SK-N-SH (cell line): Measurements from ENCODE around the gene CNGA3. TPM values are rescaled to one million over a fixed set of nuclear protein-coding genes. Genes with fewer than 3 reads are reported as not detected.

ENCODE experiments used
- CTCF ChIA-PET: fragments of 300-600, 350-600 bp; formaldehyde crosslinking; extraction: SDS; loops from one replicate; lab custom pipeline; 2021; lab: Yijun Ruan, JAX
- POLR2A ChIA-PET: fragments of 350-600 bp; sonication (Branson Sonifier 250); formaldehyde crosslinking; extraction: SDS; loops from one replicate; lab custom pipeline; 2020; ENCODE audit warnings: antibody characterized with exemption, inconsistent platforms; lab: Yijun Ruan, JAX
- DNase-seq: peaks from one replicate; pipeline ENCODE4 v3.0.0; 2012
- H2AFZ ChIP-seq: fragments of 200-600 bp; sonication (generic); 2 replicates; pipeline ENCODE4 v1.8.1; 2016; ENCODE audit warnings: antibody characterized with exemption, mild to moderate bottlenecking, low read depth
- H3F3A ChIP-seq: fragments of 200-600 bp; sonication (generic); replicated peaks from 2 replicates; pipeline ENCODE3; 2016; ENCODE audit warnings: antibody characterized with exemption, mild to moderate bottlenecking; ENCODE audit not compliant: insufficient read depth
- H3K27ac ChIP-seq, 2 experiments: fragments of 200-500 bp in 1 of 2; fragments of 200-600 bp in 1 of 2; sonication (Bioruptor generic) in 1 of 2; sonication (generic), shearing (Covaris generic) in 1 of 2; 2 replicates each; pipeline versions ENCODE4 v1.5.1 to v1.6.1; 2014 to 2016; ENCODE audit warnings: low read depth in 2 of 2, inconsistent platforms in 1 of 2, low read length in 1 of 2, mild to moderate bottlenecking in 1 of 2, mixed read lengths in 1 of 2
- H3K27me3 ChIP-seq: fragments of 200-600 bp; sonication (generic), shearing (Covaris generic); 2 replicates; pipeline ENCODE4 v1.6.1; 2016; ENCODE audit warnings: mixed run types; ENCODE audit not compliant: insufficient read depth
- H3K36me3 ChIP-seq, 2 experiments: fragments of 200-500 bp in 1 of 2; fragments of 200-600 bp in 1 of 2; sonication (Bioruptor generic) in 1 of 2; sonication (generic) in 1 of 2; replicated peaks in 1 of 2; 2 replicates each; pipeline versions ENCODE3 to v1.5.1; 2014 to 2016; ENCODE audit warnings: low read length in 1 of 2, mild to moderate bottlenecking in 1 of 2; ENCODE audit not compliant: insufficient read depth in 2 of 2, control insufficient read depth in 1 of 2
- H3K4me1 ChIP-seq, 2 experiments: fragments of 200-500 bp in 1 of 2; fragments of 200-600 bp in 1 of 2; sonication (Bioruptor generic) in 1 of 2; sonication (generic), shearing (Covaris generic) in 1 of 2; 2 replicates each; pipeline versions ENCODE4 v1.5.1 to v1.6.1; 2014 to 2016; ENCODE audit warnings: low read depth in 1 of 2, low read length in 1 of 2, mixed run types in 1 of 2; ENCODE audit not compliant: insufficient read depth in 2 of 2, control insufficient read depth in 1 of 2
- H3K4me2 ChIP-seq: fragments of 200-600 bp; sonication (generic), shearing (Covaris generic); 2 replicates; pipeline ENCODE4 v1.6.1; 2017; ENCODE audit warnings: mixed run types
- H3K4me3 ChIP-seq, 2 experiments: fragments of 200-500 bp in 1 of 2; fragments of 200-600 bp in 1 of 2; sonication (Bioruptor generic) in 1 of 2; sonication (generic), shearing (Covaris generic) in 1 of 2; 2 replicates each; pipeline versions ENCODE4 v1.5.1 to v1.8.1; 2014 to 2016; ENCODE audit warnings: low read depth in 2 of 2, inconsistent platforms in 1 of 2, low read length in 1 of 2, mild to moderate bottlenecking in 1 of 2, mixed read lengths in 1 of 2, moderate library complexity in 1 of 2
- H3K79me2 ChIP-seq: fragments of 200-600 bp; sonication (generic); 2 replicates; pipeline ENCODE4 v1.8.1; 2017; ENCODE audit warnings: mild to moderate bottlenecking; ENCODE audit not compliant: insufficient read depth
- H3K9ac ChIP-seq: fragments of 200-600 bp; sonication (generic); 2 replicates; pipeline ENCODE4 v1.6.1; 2017; ENCODE audit warnings: mixed run types
- H3K9me2 ChIP-seq: fragments of 200-600 bp; sonication (generic); 2 replicates; pipeline ENCODE4 v1.6.1; 2017; ENCODE audit warnings: mixed run types
- H3K9me3 ChIP-seq: fragments of 200-600 bp; sonication (generic); 2 replicates; pipeline ENCODE4 v1.6.1; 2017; ENCODE audit warnings: mixed run types, mild to moderate bottlenecking, moderate library complexity
- H4K20me1 ChIP-seq: fragments of 200-600 bp; sonication (generic); 2 replicates; pipeline ENCODE4 v1.6.1; 2017; ENCODE audit warnings: mild to moderate bottlenecking, mixed run types; ENCODE audit not compliant: insufficient read depth
- ELF1 ChIP-seq: IDR thresholded peaks from 2 replicates; pipeline ENCODE4 v1.4.0; 2012
- EP300 ChIP-seq, 2 experiments: IDR thresholded peaks; 2 replicates each; pipeline versions ENCODE4 v1.4.0 to v1.6.1; 2012; ENCODE audit warnings: borderline replicate concordance in 1 of 2, low read depth in 1 of 2, low read length in 1 of 2
- EZH2phosphoT487 ChIP-seq: fragments of 200-600 bp; sonication (generic); IDR thresholded peaks from 2 replicates; pipeline ENCODE4 v1.6.1; 2017; ENCODE audit warnings: low read depth, mixed run types, mild to moderate bottlenecking, antibody characterized with exemption, moderate library complexity, borderline replicate concordance
- FOXJ3 ChIP-seq: sonication (generic); formaldehyde crosslinking; IDR thresholded peaks from 2 replicates; pipeline ENCODE4 v1.5.1; 2020; ENCODE audit warnings: mild to moderate bottlenecking, missing genetic modification reagents
- FOXM1 ChIP-seq: IDR thresholded peaks from 2 replicates; pipeline ENCODE4 v1.4.0; 2012; ENCODE audit warnings: low read depth, mild to moderate bottlenecking
- GABPA ChIP-seq: IDR thresholded peaks from 2 replicates; pipeline ENCODE4 v1.4.0; 2012; ENCODE audit warnings: low read depth, mild to moderate bottlenecking
- JUND ChIP-seq: IDR thresholded peaks from 2 replicates; pipeline ENCODE4 v1.4.0; 2012
- MEF2A ChIP-seq: IDR thresholded peaks from 2 replicates; pipeline ENCODE4 v1.4.0; 2012; ENCODE audit warnings: low read depth, borderline replicate concordance
- MXI1 ChIP-seq: IDR thresholded peaks from 2 replicates; pipeline ENCODE4 v1.6.1; 2012; ENCODE audit warnings: mild to moderate bottlenecking, low read depth, low read length, improper control_type of control experiment
- NFIC ChIP-seq: IDR thresholded peaks from 2 replicates; pipeline ENCODE4 v1.4.0; 2012; ENCODE audit warnings: borderline replicate concordance
- NRF1 ChIP-seq: IDR thresholded peaks from 2 replicates; pipeline ENCODE4 v1.6.1; 2012; ENCODE audit warnings: low read depth, mild to moderate bottlenecking, low read length
- POLR2AphosphoS5 ChIP-seq: IDR thresholded peaks from 2 replicates; pipeline ENCODE4 v1.6.1; 2012; ENCODE audit warnings: low read depth, low read length
- RAD21 ChIP-seq: IDR thresholded peaks from 2 replicates; pipeline ENCODE4 v1.6.1; 2012; ENCODE audit warnings: mild to moderate bottlenecking, low read length
- RXRA ChIP-seq: IDR thresholded peaks from 2 replicates; pipeline ENCODE4 v1.4.0; 2012; ENCODE audit warnings: low read depth, mild to moderate bottlenecking, borderline replicate concordance
- SMC3 ChIP-seq: IDR thresholded peaks from 2 replicates; pipeline ENCODE4 v1.6.1; 2012; ENCODE audit warnings: low read depth, low read length, improper control_type of control experiment
- TAF1 ChIP-seq: IDR thresholded peaks from 2 replicates; pipeline ENCODE4 v1.6.1; 2012; ENCODE audit warnings: low read depth, mild to moderate bottlenecking, low read length, moderate library complexity, borderline replicate concordance
- TCF12 ChIP-seq: IDR thresholded peaks from 2 replicates; pipeline ENCODE4 v1.4.0; 2012
- YY1 ChIP-seq: IDR thresholded peaks from 2 replicates; pipeline ENCODE4 v1.4.0; 2012; ENCODE audit warnings: low read depth, mild to moderate bottlenecking
- WGBS: methylation state at CpG from one replicate; pipeline ENCODE4 v1.1.6; 2017; ENCODE audit warnings: low lambda C conversion rate; 5-methylcytosine and 5-hydroxymethylcytosine counted together
- polyA plus RNA-seq, 3 experiments: library from polyadenylated mRNA; depleted of rRNA; stranded (reverse); fragments of >200 nt; gene quantifications; 2 replicates each; pipeline ENCODE4 v1.2.3, GENCODE V29; 2012
- TF ChIP-seq, protein P1 (sequence below): IDR thresholded peaks from 2 replicates; pipeline ENCODE4 v1.4.0; 2012; ENCODE audit warnings: low read depth
- TF ChIP-seq, protein P2 (sequence below): IDR thresholded peaks from 2 replicates; pipeline ENCODE4 v1.6.1; 2012; ENCODE audit warnings: mild to moderate bottlenecking, low read depth, low read length, moderate library complexity
- TF ChIP-seq, protein P3 (sequence below): fragments of 150-350 bp; IDR thresholded peaks from 2 replicates; pipeline ENCODE4 v1.6.1; 2017; ENCODE audit warnings: antibody characterized with exemption, low read length, low read depth, borderline replicate concordance
- TF ChIP-seq, protein P4 (sequence below): fragments of 150-350 bp; IDR thresholded peaks from 2 replicates; pipeline ENCODE4 v1.6.1; 2016; ENCODE audit warnings: mild to moderate bottlenecking, low read depth, low read length

The CNGA3 gene
- polyA plus RNA-seq, 1 of the 3 experiments (the other 2 are of a cell fraction), result not detected

DNA sequence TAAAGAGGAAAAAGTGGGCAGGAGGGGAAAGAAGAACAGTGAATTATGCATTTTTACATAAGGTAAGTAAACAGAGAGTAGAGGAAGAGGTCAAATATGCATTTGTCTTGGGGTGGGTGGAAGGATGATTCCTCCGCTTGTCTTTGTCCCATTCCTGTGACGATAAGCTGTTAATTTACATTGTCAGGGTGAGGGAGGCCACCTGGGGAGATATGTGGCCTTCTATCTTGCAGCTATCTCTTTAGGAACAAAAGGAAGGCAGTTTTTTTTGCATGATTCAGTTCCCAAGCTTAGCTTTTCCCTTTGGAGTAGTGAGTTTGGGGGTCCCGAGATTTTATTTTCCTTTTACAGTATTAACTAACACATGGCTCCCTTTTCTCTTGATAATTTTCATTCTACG, 96.2 kb downstream of the CNGA3 start:
- no peak for DNase-seq
- Histone ChIP-seq H2AFZ (no peak overlapping the region), H3K9me3 (no peaks in the 10 kb centered on the region), H3K4me2 (no peak overlapping the region), H3K4me1 (peaks cover 8 to 15% of the 10 kb centered on the region in 2 experiments; a peak in 3 of 4 replicates), H3K27me3 (no peaks in the 10 kb centered on the region), H3K27ac (no peak overlapping the region), H3K79me2 (peaks cover 24% of the 10 kb centered on the region), H3K36me3 (no peaks in the 10 kb centered on the region), H3K9ac (no peak overlapping the region), H3K4me3 (no peak overlapping the region), H3F3A (peaks cover 6% of the 10 kb centered on the region), H4K20me1 (peaks cover 6% of the 10 kb centered on the region; the same call in 1 of the 2 replicates), H3K9me2 (no peaks in the 10 kb centered on the region)
- 78% methylated on average over 4 of the region's 4 CpGs for WGBS
- ChIA-PET CTCF (interaction anchor here (1.0 to 1.4 kb wide), 2 partner anchors 10 to 37 kb away, joined by 3 read pairs; no protein-coding TSS in a partner anchor), POLR2A (no interaction called here)
- no peak for TF ChIP-seq NRF1
- TF ChIP-seq EZH2phosphoT487, result no peak
- no peak for TF ChIP-seq MXI1
- TF ChIP-seq FOXM1, result no peak
- TF ChIP-seq YY1, result no peak
- no peak for TF ChIP-seq MEF2A
- TF ChIP-seq ELF1, result no peak
- TF ChIP-seq EP300 (IDR thresholded peaks at IDR 0.05; ENCODE audit: borderline replicate concordance in 1 of 2, low read depth in 1 of 2, low read length in 1 of 2), result no peak
- no peak for TF ChIP-seq RAD21
- TF ChIP-seq, protein P1, sequence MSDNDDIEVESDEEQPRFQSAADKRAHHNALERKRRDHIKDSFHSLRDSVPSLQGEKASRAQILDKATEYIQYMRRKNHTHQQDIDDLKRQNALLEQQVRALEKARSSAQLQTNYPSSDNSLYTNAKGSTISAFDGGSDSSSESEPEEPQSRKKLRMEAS, result no peak
- TF ChIP-seq, protein P2, sequence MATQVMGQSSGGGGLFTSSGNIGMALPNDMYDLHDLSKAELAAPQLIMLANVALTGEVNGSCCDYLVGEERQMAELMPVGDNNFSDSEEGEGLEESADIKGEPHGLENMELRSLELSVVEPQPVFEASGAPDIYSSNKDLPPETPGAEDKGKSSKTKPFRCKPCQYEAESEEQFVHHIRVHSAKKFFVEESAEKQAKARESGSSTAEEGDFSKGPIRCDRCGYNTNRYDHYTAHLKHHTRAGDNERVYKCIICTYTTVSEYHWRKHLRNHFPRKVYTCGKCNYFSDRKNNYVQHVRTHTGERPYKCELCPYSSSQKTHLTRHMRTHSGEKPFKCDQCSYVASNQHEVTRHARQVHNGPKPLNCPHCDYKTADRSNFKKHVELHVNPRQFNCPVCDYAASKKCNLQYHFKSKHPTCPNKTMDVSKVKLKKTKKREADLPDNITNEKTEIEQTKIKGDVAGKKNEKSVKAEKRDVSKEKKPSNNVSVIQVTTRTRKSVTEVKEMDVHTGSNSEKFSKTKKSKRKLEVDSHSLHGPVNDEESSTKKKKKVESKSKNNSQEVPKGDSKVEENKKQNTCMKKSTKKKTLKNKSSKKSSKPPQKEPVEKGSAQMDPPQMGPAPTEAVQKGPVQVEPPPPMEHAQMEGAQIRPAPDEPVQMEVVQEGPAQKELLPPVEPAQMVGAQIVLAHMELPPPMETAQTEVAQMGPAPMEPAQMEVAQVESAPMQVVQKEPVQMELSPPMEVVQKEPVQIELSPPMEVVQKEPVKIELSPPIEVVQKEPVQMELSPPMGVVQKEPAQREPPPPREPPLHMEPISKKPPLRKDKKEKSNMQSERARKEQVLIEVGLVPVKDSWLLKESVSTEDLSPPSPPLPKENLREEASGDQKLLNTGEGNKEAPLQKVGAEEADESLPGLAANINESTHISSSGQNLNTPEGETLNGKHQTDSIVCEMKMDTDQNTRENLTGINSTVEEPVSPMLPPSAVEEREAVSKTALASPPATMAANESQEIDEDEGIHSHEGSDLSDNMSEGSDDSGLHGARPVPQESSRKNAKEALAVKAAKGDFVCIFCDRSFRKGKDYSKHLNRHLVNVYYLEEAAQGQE, result no peak

DNA sequence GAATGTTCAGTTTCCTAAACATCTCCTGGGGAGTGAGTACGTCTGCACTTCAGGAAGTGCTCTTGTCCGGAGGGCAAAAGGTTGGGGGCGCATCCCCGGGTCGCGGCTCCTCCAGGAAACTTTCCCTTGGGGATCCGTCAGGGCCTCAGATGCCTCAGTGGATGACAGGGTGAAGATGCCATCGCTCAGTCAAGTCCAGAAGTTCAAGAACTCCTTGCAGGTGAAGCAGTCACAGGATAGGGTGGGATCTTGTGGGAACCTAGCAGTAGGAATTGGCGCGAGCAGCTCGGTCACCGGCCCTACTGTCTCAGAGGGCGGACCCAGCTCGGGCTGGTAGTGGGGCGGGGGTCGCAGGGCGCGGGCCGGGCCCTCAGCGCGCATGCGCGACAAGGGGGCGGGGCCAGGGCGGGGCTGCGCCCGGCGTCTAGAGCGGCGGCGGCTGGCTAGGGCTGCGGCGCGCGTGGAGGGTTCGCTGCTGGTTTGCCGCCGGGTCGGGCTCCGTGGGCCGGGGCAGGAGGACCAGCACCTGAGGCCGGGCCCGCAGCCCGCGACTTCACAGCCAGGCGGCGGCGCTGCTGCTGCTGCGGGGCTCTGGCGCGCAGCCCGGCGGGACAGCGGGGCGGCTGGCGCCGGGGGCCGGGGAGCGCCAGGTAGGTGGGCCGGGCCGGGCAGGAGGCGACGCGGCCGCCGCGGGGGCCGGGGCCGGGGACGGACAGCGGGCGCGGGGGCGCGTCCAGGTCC, 98.3 kb downstream of the CNGA3 start, which contains the start of gene INPP4A:
TSS of gene INPP4A (plus strand) at position 423 of the 741 bp plus-strand sequence. CDS start 75,191 bp downstream, outside the sequence.
- WGBS, result 2% methylated on average over 7 of the region's 75 CpGs
- peaks cover 45% of the 10 kb centered on the region for H3K79me2 ChIP-seq
- ChIA-PET CTCF (interaction anchor here (1.0 to 2.6 kb wide), 2 partner anchors 32 to 35 kb away, joined by 5 to 11 read pairs; no protein-coding TSS in a partner anchor), POLR2A (interaction anchor here (0.6 kb wide), 1 partner anchor 115 kb away, joined by 3 read pairs; no protein-coding TSS in a partner anchor)
- peaks cover 7% of the 10 kb centered on the region for H3F3A ChIP-seq
- H3K9me2 ChIP-seq, result no peaks in the 10 kb centered on the region
- no peaks in the 10 kb centered on the region for H3K9me3 ChIP-seq
- no peaks in the 10 kb centered on the region for H3K27me3 ChIP-seq
- H3K4me2 ChIP-seq, result peak within 1 kb of the TSS; percentile 76
- peak within 1 kb of the TSS; percentile 62 for H3K9ac ChIP-seq
- DNase-seq, result peak; percentile 98
- peak within 1 kb of the TSS; percentile 50 to 67 for H3K27ac ChIP-seq
- no peaks in the 10 kb centered on the region for H3K36me3 ChIP-seq
- peak within 1 kb of the TSS; percentile 93 for H2AFZ ChIP-seq
- H3K4me3 ChIP-seq, result peak within 1 kb of the TSS; percentile 67 to 84
- peaks cover 8 to 18% of the 10 kb centered on the region in 2 experiments; a peak in 3 of 4 replicates for H3K4me1 ChIP-seq
- peaks cover 15% of the 10 kb centered on the region; the same call in 1 of the 2 replicates for H4K20me1 ChIP-seq
- no peak; the same call in 1 of the 2 replicates for TF ChIP-seq GABPA
- no peak for TF ChIP-seq FOXJ3 (CRISPR knock-in tag)
- TF ChIP-seq TAF1, result 0 out of 2 replicates have a peak, but pooled peaks have one; percentile 11
- TF ChIP-seq, protein P1, result peak; percentile 25; the same call in 1 of the 2 replicates
- no peak for TF ChIP-seq NFIC
- no peak for TF ChIP-seq RXRA
- no peak for TF ChIP-seq TCF12
- TF ChIP-seq, protein P3, sequence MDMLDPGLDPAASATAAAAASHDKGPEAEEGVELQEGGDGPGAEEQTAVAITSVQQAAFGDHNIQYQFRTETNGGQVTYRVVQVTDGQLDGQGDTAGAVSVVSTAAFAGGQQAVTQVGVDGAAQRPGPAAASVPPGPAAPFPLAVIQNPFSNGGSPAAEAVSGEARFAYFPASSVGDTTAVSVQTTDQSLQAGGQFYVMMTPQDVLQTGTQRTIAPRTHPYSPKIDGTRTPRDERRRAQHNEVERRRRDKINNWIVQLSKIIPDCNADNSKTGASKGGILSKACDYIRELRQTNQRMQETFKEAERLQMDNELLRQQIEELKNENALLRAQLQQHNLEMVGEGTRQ, result no peak
- no peak for TF ChIP-seq SMC3
- TF ChIP-seq POLR2AphosphoS5, result peak; percentile 54; the same call in 1 of the 2 replicates
- no peak for TF ChIP-seq JUND
- TF ChIP-seq MXI1, result peak; percentile 75; the same call in 1 of the 2 replicates
- TF ChIP-seq, protein P4, sequence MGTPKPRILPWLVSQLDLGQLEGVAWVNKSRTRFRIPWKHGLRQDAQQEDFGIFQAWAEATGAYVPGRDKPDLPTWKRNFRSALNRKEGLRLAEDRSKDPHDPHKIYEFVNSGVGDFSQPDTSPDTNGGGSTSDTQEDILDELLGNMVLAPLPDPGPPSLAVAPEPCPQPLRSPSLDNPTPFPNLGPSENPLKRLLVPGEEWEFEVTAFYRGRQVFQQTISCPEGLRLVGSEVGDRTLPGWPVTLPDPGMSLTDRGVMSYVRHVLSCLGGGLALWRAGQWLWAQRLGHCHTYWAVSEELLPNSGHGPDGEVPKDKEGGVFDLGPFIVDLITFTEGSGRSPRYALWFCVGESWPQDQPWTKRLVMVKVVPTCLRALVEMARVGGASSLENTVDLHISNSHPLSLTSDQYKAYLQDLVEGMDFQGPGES, result no peak
